HFFc6 (cell line): ENCODE results near the gene CD7. TPM values are rescaled to one million over a fixed set of nuclear protein-coding genes. Genes with fewer than 3 reads are reported as not detected.

ENCODE experiments used
- DNase-seq: peaks from one replicate; pipeline ENCODE4 v3.0.0-alpha.2; 2018
- H3K27ac Mint-ChIP-seq: 2 replicates; pipeline ENCODE4 v1.8.0; 2020; ENCODE audit warnings: mild to moderate bottlenecking, mixed read lengths
- H3K27me3 Mint-ChIP-seq: 2 replicates; pipeline ENCODE4 v1.8.0; 2021; ENCODE audit warnings: mild to moderate bottlenecking, moderate library complexity, mixed read lengths; ENCODE audit not compliant: insufficient read depth
- H3K36me3 Mint-ChIP-seq: 2 replicates; pipeline ENCODE4 v1.8.0; 2021; ENCODE audit warnings: low read depth, mixed read lengths
- H3K4me1 Mint-ChIP-seq: 2 replicates; pipeline ENCODE4 v1.8.0; 2020; ENCODE audit warnings: low read depth, mixed read lengths
- H3K4me3 Mint-ChIP-seq: 2 replicates; pipeline ENCODE4 v1.8.0; 2020; ENCODE audit warnings: mild to moderate bottlenecking, moderate library complexity, mixed read lengths
- H3K9me3 Mint-ChIP-seq: 2 replicates; pipeline ENCODE4 v1.8.0; 2020; ENCODE audit warnings: mild to moderate bottlenecking, mixed read lengths
- CTCF ChIP-seq: fragments of 200-600 bp; sonication (generic); IDR thresholded peaks from 2 replicates; pipeline ENCODE4 v1.5.0; 2021; ENCODE audit warnings: antibody characterized with exemption, mild to moderate bottlenecking
- total RNA-seq, 6 experiments: library from RNA; stranded (reverse); fragmentation: NEBNext Ultra II Directional; extraction: Animal tissue kit (Norgen Biotek cat#: 25700); gene quantifications; 2 replicates in 1 of 6; 3 replicates in 5 of 6; pipeline ENCODE4 v1.2.3, GENCODE V29; 2021

The CD7 gene
- total RNA-seq, 6 experiments from 2014 or later = 0.20 TPM; not detected in 5

DNA sequence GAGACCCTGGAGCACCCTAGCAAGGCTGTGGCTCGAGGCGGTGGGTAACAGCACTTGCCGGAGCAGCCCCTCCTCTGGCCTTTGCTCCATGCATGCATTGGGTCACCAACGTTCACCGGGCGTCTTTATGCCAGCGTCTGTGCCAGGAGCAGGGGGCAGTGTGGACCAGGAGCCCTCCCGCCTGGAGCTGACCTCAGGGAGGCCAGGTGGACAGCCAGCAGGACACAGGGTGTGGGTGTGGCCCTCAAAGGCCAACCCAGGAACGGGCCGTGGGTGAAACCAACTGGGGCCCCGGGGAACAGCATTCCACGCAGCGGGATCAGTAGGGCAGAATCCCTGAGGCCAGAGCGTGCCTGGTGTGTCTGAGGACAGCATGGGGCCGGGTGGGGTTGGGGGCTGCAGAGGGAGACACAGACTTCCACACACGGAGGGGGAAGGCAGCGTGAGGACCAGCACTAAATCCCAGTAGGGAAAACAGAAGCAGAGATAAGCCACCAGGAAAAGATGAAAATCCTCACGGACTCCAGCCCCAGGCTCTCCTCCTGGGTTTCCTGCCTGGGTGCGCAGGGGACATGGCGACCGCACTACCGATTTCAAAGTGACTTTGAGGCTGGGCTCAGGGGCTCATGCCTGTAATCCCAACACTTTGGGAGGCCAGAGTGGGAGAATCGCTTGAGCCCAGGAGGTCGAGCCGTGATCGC lies 2.9 kb upstream of the CD7 start:
- Mint-ChIP-seq H3K27me3 (peaks cover 2% of the 10 kb centered on the region), H3K9me3 (no peaks in the 10 kb centered on the region), H3K27ac (no peak overlapping the region), H3K4me3 (no peak overlapping the region), H3K4me1 (no peaks in the 10 kb centered on the region), H3K36me3 (no peaks in the 10 kb centered on the region)
- no peak for TF ChIP-seq CTCF
- DNase-seq = no peak

GRCh38 chr17:82319619-82320062 lies 2.2 kb upstream of the CD7 start:
- no peak for TF ChIP-seq CTCF
- Mint-ChIP-seq H3K4me3 (no peak overlapping the region), H3K36me3 (no peaks in the 10 kb centered on the region), H3K27ac (no peak overlapping the region), H3K27me3 (peaks cover 2% of the 10 kb centered on the region), H3K4me1 (no peaks in the 10 kb centered on the region), H3K9me3 (no peaks in the 10 kb centered on the region)
- no peak for DNase-seq

- no peak for DNase-seq
- Mint-ChIP-seq H3K4me1 (no peaks in the 10 kb centered on the region), H3K36me3 (no peaks in the 10 kb centered on the region), H3K27me3 (peaks cover 2% of the 10 kb centered on the region), H3K9me3 (no peaks in the 10 kb centered on the region), H3K27ac (no peak overlapping the region), H3K4me3 (no peak overlapping the region)
- no peak for TF ChIP-seq CTCF
Observed at GRCh38 chr17:82318772-82319606, 1.6 kb upstream of the CD7 start.

DNA sequence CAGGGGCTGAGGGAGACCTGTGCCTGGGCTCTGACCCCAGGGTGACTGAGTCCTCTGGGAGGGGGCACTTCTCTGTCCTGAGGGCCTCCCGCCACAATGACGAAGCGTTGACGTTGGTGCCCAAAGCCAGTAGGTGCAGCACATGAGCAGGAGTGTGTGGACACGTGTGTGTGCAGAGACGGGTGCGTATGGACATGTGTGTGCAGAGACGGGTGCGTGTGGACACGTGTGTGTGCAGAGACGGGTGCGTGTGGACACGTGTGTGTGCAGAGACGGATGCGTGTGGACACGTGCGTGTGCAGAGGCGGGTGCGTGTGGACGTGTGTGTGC lies 726 bp upstream of the CD7 start:
- Mint-ChIP-seq H3K9me3 (no peaks in the 10 kb centered on the region), H3K27ac (no peak overlapping the region), H3K4me3 (no peak overlapping the region), H3K36me3 (no peaks in the 10 kb centered on the region), H3K27me3 (peaks cover 2% of the 10 kb centered on the region), H3K4me1 (no peaks in the 10 kb centered on the region)
- no peak for TF ChIP-seq CTCF
- DNase-seq = no peak

DNA sequence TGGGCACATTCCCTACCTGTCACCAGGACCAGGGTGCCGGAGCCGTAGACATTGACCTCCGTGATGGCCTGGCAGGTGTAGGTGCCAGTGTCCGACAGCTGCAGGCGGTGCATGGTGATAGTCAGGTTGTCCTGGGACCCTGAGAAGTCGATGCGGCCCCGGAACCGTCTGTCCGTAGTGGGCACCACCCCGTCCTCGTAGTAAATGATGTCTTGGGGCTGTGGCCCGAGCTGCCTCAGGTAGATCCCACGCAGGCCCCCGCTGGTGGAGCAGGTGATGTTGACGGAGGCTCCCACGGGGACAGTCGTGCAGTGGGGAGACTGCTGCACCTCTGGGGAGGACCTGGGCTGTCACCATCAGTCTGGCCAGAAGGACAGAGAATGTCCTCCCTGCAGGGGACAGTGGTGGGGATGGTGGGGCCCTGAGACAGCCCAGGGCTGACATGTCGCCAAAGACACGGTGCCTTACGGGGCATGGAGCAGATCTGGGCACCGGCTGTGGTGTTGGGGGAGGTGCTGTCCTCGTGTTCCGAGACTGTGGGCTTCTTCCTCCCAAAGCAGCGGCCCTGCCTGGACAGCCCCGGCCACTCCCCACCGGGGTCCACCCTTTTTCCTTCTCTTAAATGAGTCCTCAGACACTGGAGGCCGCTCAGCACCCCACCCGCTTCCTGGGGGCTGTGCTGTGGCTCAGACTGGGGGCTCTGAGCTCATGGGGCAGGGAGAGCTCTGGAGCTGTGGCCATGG lies 586 bp downstream of the CD7 start:
- no peaks in the 10 kb centered on the region for H3K9me3 Mint-ChIP-seq
- no peaks in the 10 kb centered on the region for H3K36me3 Mint-ChIP-seq
- no peak overlapping the region for H3K4me3 Mint-ChIP-seq
- no peak overlapping the region for H3K27ac Mint-ChIP-seq
- H3K27me3 Mint-ChIP-seq = peaks cover 2% of the 10 kb centered on the region
- no peak for TF ChIP-seq CTCF
- DNase-seq = no peak
- no peaks in the 10 kb centered on the region for H3K4me1 Mint-ChIP-seq
